ENCODE data around the gene RAB32.

Gene RAB32

GRCh38 chr6:146543211-146543939 is at the start of gene RAB32:
Gene RAB32 (plus strand): TSS chr6:146543833. CDS start chr6:146543872, 39 bp downstream.
- H3K4me3 Mint-ChIP-seq: peak within 1 kb of the TSS; percentile 87
- no peaks in the 10 kb centered on the region for H3K36me3 Mint-ChIP-seq (ENCODE audit: low read depth)
- DNase-seq (ENCODE audit: low spot score): peak; percentile 50
- no peaks in the 10 kb centered on the region for H3K9me3 Mint-ChIP-seq
- peaks cover 42% of the 10 kb centered on the region for H3K27me3 Mint-ChIP-seq (ENCODE audit: low read depth)
- peak within 1 kb of the TSS; percentile 49 for H3K27ac Mint-ChIP-seq
- H3K4me1 Mint-ChIP-seq (ENCODE audit: low read depth): peaks cover 14% of the 10 kb centered on the region

- Mint-ChIP-seq H3K27me3 (ENCODE audit: low read depth) (no peaks in the 10 kb centered on the region), H3K9me3 (no peaks in the 10 kb centered on the region), H3K36me3 (ENCODE audit: low read depth) (no peaks in the 10 kb centered on the region), H3K27ac (no peak overlapping the region), H3K4me3 (no peak overlapping the region), H3K4me1 (ENCODE audit: low read depth) (no peaks in the 10 kb centered on the region)
- DNase-seq (ENCODE audit: low spot score): no peak
Observed at GRCh38 chr6:146498309-146498708, 45.3 kb upstream of the RAB32 start.

GRCh38 chr6:146503096-146503495 is 40.5 kb upstream of the RAB32 start:
- H3K27ac Mint-ChIP-seq: no peak overlapping the region
- no peaks in the 10 kb centered on the region for H3K27me3 Mint-ChIP-seq (ENCODE audit: low read depth)
- no peaks in the 10 kb centered on the region for H3K9me3 Mint-ChIP-seq
- no peaks in the 10 kb centered on the region for H3K36me3 Mint-ChIP-seq (ENCODE audit: low read depth)
- DNase-seq (ENCODE audit: low spot score): no peak
- H3K4me1 Mint-ChIP-seq (ENCODE audit: low read depth): no peaks in the 10 kb centered on the region
- no peak overlapping the region for H3K4me3 Mint-ChIP-seq

- Mint-ChIP-seq H3K9me3 (no peaks in the 10 kb centered on the region), H3K27me3 (ENCODE audit: low read depth) (no peaks in the 10 kb centered on the region), H3K4me1 (ENCODE audit: low read depth) (no peaks in the 10 kb centered on the region), H3K4me3 (no peak overlapping the region), H3K27ac (no peak overlapping the region), H3K36me3 (ENCODE audit: low read depth) (no peaks in the 10 kb centered on the region)
- no peak for DNase-seq (ENCODE audit: low spot score)
Observed at GRCh38 chr6:146515212-146515611, 28.4 kb upstream of the RAB32 start.

GRCh38 chr6:146526192-146526591 is 17.4 kb upstream of the RAB32 start:
- H3K4me3 Mint-ChIP-seq: no peak overlapping the region
- H3K36me3 Mint-ChIP-seq (ENCODE audit: low read depth): no peaks in the 10 kb centered on the region
- H3K27me3 Mint-ChIP-seq (ENCODE audit: low read depth): no peaks in the 10 kb centered on the region
- no peak for DNase-seq (ENCODE audit: low spot score)
- H3K27ac Mint-ChIP-seq: no peak overlapping the region
- H3K9me3 Mint-ChIP-seq: peaks cover 16% of the 10 kb centered on the region
- no peaks in the 10 kb centered on the region for H3K4me1 Mint-ChIP-seq (ENCODE audit: low read depth)

GRCh38 chr6:146532702-146533101 is 10.9 kb upstream of the RAB32 start:
- Mint-ChIP-seq H3K4me3 (no peak overlapping the region), H3K27ac (no peak overlapping the region), H3K36me3 (ENCODE audit: low read depth) (no peaks in the 10 kb centered on the region), H3K4me1 (ENCODE audit: low read depth) (no peaks in the 10 kb centered on the region), H3K27me3 (ENCODE audit: low read depth) (peaks cover 3% of the 10 kb centered on the region), H3K9me3 (no peaks in the 10 kb centered on the region)
- DNase-seq (ENCODE audit: low spot score): no peak

- H3K27ac Mint-ChIP-seq: no peak overlapping the region
Observed at GRCh38 chr6:146542881-146543210, 787 bp upstream of the RAB32 start.

GRCh38 chr6:146543940-146544615 is 445 bp downstream of the RAB32 start:
- peak overlapping the region; percentile 87 for H3K4me3 Mint-ChIP-seq
- no peaks in the 10 kb centered on the region for H3K9me3 Mint-ChIP-seq
- peak overlapping the region; percentile 49 for H3K27ac Mint-ChIP-seq
- H3K4me1 Mint-ChIP-seq (ENCODE audit: low read depth): peaks cover 14% of the 10 kb centered on the region
- DNase-seq (ENCODE audit: low spot score): no peak
- H3K27me3 Mint-ChIP-seq (ENCODE audit: low read depth): peaks cover 40% of the 10 kb centered on the region
- no peaks in the 10 kb centered on the region for H3K36me3 Mint-ChIP-seq (ENCODE audit: low read depth)

More at GRCh38 chr6:146542881-146543210, 787 bp upstream of the RAB32 start:
- Mint-ChIP-seq H3K27me3 (ENCODE audit: low read depth) (peaks cover 44% of the 10 kb centered on the region), H3K4me3 (peak overlapping the region; percentile 41), H3K36me3 (ENCODE audit: low read depth) (no peaks in the 10 kb centered on the region), H3K9me3 (no peaks in the 10 kb centered on the region), H3K4me1 (ENCODE audit: low read depth) (peaks cover 14% of the 10 kb centered on the region)
- no peak for DNase-seq (ENCODE audit: low spot score)

- Mint-ChIP-seq H3K27ac (no peak overlapping the region), H3K36me3 (ENCODE audit: low read depth) (no peaks in the 10 kb centered on the region), H3K9me3 (no peaks in the 10 kb centered on the region), H3K4me1 (ENCODE audit: low read depth) (peaks cover 14% of the 10 kb centered on the region), H3K27me3 (ENCODE audit: low read depth) (peaks cover 40% of the 10 kb centered on the region), H3K4me3 (peak overlapping the region; percentile 87)
- DNase-seq (ENCODE audit: low spot score): no peak
Observed at GRCh38 chr6:146544616-146545182, 1.1 kb downstream of the RAB32 start.

GRCh38 chr6:146545581-146545980 is 1.9 kb downstream of the RAB32 start:
- no peak for DNase-seq (ENCODE audit: low spot score)
- no peaks in the 10 kb centered on the region for H3K9me3 Mint-ChIP-seq

GRCh38 chr6:146546443-146547043 is 2.9 kb downstream of the RAB32 start:
- H3K27ac Mint-ChIP-seq: no peak overlapping the region
- DNase-seq (ENCODE audit: low spot score): no peak
- no peaks in the 10 kb centered on the region for H3K36me3 Mint-ChIP-seq (ENCODE audit: low read depth)
- peaks cover 14% of the 10 kb centered on the region for H3K4me1 Mint-ChIP-seq (ENCODE audit: low read depth)
- no peak overlapping the region for H3K4me3 Mint-ChIP-seq
- peaks cover 37% of the 10 kb centered on the region for H3K27me3 Mint-ChIP-seq (ENCODE audit: low read depth)
- H3K9me3 Mint-ChIP-seq: no peaks in the 10 kb centered on the region

More at GRCh38 chr6:146545581-146545980, 1.9 kb downstream of the RAB32 start:
- Mint-ChIP-seq H3K27me3 (ENCODE audit: low read depth) (peaks cover 40% of the 10 kb centered on the region), H3K27ac (no peak overlapping the region), H3K4me3 (no peak overlapping the region), H3K36me3 (ENCODE audit: low read depth) (no peaks in the 10 kb centered on the region), H3K4me1 (ENCODE audit: low read depth) (peaks cover 14% of the 10 kb centered on the region)

- no peak overlapping the region for H3K27ac Mint-ChIP-seq
- H3K9me3 Mint-ChIP-seq: no peaks in the 10 kb centered on the region
- H3K27me3 Mint-ChIP-seq (ENCODE audit: low read depth): peaks cover 27% of the 10 kb centered on the region
- no peak overlapping the region for H3K4me3 Mint-ChIP-seq
- no peaks in the 10 kb centered on the region for H3K36me3 Mint-ChIP-seq (ENCODE audit: low read depth)
- peaks cover 11% of the 10 kb centered on the region for H3K4me1 Mint-ChIP-seq (ENCODE audit: low read depth)
- DNase-seq (ENCODE audit: low spot score): no peak
Observed at GRCh38 chr6:146547889-146548288, 4.3 kb downstream of the RAB32 start.

- Mint-ChIP-seq H3K9me3 (no peaks in the 10 kb centered on the region), H3K27me3 (ENCODE audit: low read depth) (peaks cover 24% of the 10 kb centered on the region), H3K4me3 (no peak overlapping the region), H3K27ac (no peak overlapping the region), H3K4me1 (ENCODE audit: low read depth) (peaks cover 11% of the 10 kb centered on the region), H3K36me3 (ENCODE audit: low read depth) (no peaks in the 10 kb centered on the region)
- DNase-seq (ENCODE audit: low spot score): no peak
Observed at GRCh38 chr6:146548898-146549374, 5.3 kb downstream of the RAB32 start.

GRCh38 chr6:146550911-146551310 is 7.3 kb downstream of the RAB32 start:
- no peak overlapping the region for H3K4me3 Mint-ChIP-seq
- H3K4me1 Mint-ChIP-seq (ENCODE audit: low read depth): no peaks in the 10 kb centered on the region
- no peak overlapping the region for H3K27ac Mint-ChIP-seq
- H3K9me3 Mint-ChIP-seq: no peaks in the 10 kb centered on the region
- no peaks in the 10 kb centered on the region for H3K36me3 Mint-ChIP-seq (ENCODE audit: low read depth)
- no peak for DNase-seq (ENCODE audit: low spot score)
- H3K27me3 Mint-ChIP-seq (ENCODE audit: low read depth): peaks cover 6% of the 10 kb centered on the region

Data from T-helper 2 cell treated with Interferon-gamma antibody and Interleukin-4, amounts not matched to agents 5 μg/mL and 100 μg/mL, for 36 hours (primary cell).